Stimulated activated CD8-positive, alpha-beta memory T cell treated with anti-CD3 and anti-CD28 coated beads, Interleukin-4, amount 100 ng/mL, for 1 hour (primary cell): ENCODE results near the gene CUL4B.
"Not testable (repeated sequence)": the region's sequence is repeated elsewhere in the genome, so short reads cannot be mapped to it uniquely, and the experiment has no call there.

ENCODE experiments used
- DNase-seq, 2 donors: peaks; one replicate each; pipeline ENCODE4 v3.0.0-alpha.2; 2020; ENCODE audit warnings: low read depth in 2 of 2, low spot score in 1 of 2

CUL4B gene

DNA sequence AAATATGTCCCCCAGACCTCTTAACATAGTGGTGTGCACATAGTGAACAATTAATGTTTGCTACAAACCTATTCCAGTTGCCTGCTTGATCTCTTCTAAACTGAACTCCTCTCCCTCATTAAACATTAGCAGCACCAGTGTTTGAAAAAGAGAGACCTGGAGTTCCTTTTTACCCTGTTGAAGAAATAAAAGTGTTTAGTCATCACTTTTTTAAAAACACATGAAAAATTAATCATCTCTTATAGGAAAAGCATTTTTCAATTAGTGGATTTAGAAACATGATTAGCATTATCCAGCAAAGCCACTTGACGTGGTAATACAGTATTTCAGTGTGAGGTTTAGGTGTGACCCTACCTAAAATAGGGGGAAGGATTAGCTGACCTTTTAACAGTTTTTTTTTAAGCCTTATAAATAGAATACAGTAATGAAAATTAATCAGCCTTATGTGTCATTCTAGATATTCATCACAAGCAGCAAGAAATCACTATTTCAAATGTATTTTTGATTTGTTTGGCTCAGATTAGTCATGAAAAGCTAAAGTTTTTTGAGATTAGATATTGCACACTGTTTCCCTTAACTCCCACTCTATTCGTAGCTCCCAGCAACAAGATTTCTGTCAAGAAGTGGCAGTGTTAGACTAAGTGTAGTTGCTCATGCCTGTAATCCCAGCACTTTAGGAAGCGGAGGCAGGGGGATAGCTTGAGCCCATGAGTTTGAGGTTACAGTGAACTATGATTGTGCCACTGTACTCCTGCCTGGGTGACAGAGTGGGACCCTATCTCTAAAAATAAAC is 26.2 kb downstream of the CUL4B start:
- DNase-seq: no peak

DNA sequence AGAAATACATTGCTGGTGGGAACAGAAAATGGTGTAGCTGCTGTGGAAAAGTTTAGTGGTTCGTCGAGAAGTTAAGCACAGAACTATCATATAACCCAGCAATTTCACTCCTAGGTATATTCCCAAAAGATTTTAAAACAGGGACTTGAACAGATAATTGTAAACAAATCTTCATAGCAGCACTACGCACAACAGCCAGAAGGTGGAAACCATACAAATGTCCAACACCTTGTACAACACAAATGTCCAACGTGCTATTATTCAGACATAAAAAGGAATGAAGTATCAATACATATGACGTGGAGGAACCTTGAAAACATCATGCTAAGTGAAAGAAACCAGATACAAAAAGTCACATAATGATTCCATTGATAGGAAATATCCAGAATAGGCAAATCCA is 37.9 kb downstream of the CUL4B start:
- DNase-seq: no peak

DNA sequence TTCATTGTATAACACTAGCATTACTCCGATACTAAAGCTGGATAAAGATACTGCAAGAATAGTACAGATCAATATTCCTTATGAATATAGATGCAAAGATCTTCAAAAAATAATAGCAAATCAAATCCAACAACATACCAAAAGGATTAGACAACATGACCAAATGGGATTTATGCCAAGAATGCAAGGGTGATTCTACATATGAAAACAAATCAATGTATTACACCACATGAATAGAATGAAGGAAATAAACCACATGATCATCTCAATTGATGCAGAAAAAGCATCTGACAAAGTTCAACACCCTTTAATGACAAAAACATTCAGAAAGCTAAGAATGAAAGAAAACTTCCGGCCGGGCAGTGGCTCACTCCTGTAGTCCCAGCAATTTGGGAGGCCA is 42.8 kb downstream of the CUL4B start:
- DNase-seq: no peak

DNA sequence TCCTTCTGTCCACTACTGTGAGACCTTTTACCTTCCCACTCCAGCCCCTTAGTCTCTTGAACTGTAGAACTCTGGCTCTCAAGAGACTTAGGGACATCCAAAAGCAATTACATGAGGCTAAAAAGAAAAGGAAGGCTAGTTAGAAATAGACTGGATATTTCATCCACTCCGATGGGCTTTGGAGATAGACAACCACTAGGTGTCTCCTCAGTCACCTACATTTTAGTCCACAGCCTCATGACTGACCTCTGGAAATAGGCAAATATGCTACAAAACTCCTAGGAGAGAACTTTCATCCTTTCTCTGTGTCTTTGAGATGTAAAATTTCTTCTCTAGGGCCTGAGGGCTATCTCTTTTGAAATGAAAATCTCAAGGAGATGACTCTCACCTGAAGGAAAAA is 46.5 kb downstream of the CUL4B start:
- DNase-seq: no peak

DNA sequence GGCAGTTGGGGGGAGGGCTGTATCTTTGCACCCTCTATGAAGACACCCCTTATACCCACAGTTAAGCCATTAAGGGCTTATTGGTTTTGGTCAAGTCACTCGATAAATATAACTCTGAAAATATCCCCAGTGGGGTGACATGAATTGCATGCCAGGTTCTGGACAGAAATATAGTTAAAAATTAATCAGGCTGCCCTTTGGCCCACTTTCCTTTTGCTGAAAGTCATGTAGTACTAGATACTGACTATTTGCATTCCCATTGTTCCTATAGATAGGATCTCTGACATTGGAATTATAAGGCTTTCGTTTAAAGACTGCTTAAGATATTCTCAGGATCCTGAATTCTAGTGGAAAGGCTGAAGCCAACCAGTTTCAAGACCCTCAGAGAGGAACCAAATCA is 48.1 kb downstream of the CUL4B start:
- no peak for DNase-seq

DNA sequence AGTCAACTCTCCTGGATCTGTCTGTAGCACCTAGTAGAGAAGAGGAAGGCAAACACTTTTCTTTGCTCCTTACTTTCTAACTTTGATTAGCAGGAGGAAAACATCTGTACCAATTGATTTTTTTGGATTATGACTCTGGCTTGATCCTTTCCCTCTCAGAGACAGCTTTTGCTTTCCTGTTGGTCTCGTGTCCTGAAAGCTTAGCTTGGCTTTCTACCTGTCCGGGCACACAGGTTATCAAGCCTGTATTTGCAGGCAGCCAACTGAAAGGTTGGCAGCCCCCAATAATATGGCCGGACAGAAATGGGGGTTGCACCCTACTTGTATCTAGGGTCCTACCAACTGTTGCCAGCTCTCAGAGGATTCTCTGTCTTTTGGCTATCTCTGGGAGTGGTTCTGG is 48.5 kb downstream of the CUL4B start:
- DNase-seq: no peak

DNA sequence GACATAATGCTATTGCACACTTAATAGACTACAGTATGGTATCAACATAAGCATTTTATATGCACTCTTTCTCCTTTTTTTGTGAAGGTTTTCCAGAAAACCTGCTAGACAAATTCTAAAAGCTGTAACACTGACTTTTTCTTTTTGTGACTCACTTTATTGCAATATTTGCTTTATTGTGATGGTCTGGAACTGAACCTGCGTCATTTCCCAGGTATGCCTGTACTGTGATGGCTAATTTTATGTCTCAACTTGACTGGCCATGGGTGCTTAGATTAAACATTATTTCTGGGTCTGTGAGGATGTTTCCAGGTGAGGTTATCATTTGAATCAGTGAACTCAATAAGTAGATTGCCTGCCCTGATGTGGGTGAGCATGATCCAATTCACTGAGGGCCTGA is 56.2 kb downstream of the CUL4B start:
- no peak for DNase-seq

DNA sequence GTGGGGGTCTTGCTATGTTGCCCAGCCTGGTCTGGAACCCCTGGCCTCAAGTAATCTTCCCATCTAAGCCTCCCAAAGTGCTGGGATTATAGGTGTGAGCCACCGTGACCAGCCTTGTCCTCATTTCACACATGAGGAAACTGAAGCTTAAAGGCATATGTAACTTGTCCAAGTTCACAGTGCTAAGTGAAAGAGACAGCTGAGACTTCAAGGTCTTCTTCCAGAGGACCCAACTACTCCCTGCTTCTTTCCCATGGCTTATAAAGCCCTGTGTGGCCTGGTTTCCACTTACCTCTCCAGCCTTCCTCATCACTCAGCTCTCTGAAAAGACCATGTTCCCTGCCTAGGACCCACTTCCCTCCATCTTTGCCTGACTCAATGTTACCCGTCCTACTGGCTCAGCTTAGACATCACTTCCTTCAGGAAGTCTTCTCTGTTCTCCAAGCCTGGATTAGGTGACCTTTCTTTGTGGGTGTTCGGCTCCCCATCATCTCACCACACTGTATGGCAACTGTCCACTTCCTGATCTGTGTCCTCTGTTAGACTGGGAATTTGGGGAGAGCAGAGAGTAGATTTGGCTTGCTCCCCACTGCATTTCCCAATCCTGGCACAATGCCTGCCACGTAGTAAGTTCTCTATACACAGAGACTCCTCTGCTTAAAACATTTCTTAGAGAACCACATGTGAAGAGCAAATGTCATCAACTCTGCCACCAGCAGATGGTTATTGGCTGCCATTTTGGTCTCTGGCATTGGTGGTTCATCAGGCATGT is 61.3 kb downstream of the CUL4B start:
- no peak for DNase-seq

DNA sequence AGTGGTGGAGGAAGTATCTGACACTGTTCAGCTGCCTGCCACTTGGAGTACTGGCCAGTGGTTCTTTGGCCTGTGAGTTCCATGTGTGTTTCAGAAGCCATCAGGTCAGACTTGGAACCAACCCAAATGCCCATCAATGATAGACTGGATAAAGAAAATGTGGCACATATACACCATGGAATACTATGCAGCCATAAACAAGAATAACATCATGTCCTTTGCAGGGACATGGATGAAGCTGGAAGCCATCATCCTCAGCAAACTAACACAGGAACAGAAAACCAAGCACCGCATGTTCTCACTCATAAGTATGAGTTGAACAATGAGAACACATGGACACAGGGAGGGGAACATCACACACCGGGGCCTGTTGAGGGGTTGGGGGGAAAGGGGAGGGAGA is 70.6 kb downstream of the CUL4B start:
- not testable (repeated sequence) for DNase-seq

DNA sequence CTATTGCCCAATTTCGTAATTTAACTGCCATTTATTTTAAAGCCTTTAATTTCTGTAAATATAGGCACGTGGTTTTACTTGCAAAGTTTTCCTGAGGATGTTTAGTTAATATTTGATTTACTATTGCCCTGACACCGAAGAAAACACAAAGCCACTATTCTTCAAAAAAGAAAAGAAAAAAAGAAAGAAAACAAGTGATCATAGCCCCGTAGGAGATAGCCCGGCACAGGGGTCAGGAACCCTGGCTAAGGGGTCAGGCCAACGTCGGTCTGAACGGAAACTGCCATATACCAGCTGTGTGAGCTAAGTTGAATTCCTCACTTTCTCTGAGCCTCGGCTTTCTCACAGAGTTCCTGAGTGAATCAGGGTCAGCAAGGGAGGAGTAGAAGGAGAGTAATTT is 74.0 kb downstream of the CUL4B start:
- no peak for DNase-seq

DNA sequence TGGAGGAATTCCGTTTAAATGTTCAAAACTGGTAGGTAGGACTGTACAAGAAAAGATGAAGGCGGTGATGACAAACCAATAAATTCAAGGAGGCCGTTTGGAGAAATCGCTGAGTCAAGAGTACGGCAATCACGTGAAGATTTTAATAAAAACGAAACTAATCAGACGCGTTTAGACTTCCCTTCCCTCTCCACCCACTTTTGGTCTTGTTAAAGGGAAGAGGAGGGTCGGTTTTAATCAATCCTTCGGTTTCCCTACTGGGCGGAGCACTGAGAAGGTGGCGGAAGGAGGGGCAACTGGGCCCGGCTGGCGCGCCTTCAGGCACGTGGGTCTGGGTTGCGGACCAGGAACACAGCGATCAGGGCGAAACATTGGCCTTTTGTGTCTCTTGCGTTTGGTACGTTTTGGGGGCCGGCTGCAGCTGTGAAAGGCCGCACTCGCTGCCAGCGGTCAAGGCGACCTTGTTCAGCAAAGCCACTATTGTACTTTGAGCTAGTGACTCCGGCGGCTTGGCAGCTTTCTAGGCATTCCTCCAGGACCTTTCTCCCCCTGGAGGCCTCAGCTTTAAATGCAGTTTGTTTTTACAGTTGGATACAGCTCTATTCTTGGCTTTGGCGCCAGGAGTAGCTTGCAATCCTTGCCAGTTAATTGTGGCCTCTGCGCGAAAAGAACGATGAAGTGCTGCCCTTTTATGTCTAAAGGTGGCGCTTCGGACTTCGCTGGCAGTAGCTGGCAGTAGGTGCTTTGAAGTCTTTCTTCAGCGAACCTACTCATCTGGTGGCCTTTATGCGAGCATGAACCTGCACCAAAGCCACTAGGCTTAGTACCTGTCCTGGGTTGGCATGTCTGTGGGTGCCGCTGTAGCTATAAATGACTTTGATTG is 74.9 kb downstream of the CUL4B start:
- peak in 1 of 2 donors; percentile 14 for DNase-seq

DNA sequence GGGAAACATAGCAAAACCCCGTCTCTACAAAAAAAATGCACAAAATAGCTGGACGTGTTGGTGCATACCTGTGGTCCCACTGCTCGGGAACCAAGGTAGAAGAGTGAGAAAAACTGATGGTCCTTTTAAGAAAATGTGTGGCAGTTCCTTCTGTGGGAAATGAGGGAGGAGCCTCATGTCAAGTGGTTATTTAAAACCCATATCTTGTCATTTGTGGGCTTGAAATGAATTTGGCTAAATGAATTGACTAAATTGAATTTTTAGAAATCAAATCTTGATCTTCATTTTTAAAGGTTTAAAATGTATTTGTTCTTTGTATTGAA is 75.5 kb downstream of the CUL4B start:
- no peak for DNase-seq

DNA sequence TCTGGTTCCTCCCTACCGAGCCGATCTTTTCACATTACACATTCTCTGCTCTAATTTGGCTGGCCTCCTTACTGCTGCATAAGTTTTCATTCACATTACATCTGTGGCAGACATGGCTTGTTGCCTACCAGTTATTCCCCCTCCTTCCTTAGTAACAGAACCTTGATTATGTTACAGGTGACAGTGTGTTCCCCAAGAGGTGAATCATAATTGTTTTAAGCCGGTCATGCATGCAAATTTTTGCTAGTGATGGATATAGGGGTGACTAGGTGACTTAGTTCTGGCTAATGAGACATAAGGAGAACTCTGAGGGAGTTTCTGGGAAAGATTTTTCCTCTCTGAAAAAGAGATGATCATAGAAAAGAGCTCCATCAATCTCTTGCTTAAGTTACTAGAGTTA is 83.3 kb downstream of the CUL4B start:
- DNase-seq: no peak

DNA sequence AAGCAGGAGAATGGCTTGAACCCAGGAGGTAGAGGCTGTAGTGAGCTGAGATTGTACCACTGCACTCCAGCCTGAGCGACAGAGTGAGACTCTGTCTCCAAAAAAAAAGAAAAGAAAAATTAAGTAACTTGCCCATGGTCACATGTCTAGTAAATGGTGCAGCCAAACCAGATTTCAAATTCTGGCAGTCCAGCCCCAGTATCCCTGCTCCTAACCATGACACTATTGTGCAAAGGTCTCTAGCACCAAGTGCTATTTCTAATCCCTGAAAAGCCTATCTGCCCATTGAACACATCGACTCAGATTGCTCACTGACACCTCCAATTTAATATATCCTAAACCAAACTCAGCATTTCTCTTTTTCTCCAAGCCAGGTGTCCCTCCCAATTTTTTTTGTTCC is 84.0 kb downstream of the CUL4B start:
- no peak for DNase-seq

DNA sequence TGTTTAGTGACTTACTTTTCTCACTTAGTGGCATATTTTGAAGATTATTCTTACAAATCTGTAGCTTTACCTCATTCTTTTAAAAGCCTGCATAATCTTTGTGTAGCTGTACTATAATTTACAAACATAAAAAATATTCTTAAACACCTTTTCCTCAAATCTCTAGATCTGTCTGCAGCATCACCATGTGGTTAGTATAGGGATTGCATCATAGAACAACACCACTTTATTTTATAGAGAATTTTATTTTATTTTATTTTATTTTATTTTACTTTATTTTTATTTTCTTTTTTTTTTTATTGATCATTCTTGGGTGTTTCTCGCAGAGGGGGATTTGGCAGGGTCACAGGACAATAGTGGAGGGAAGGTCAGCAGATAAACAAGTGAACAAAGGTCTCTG is 85.3 kb downstream of the CUL4B start:
- not testable (repeated sequence) for DNase-seq
